ENCODE measurements around the gene OSCAR.

OSCAR gene

DNA sequence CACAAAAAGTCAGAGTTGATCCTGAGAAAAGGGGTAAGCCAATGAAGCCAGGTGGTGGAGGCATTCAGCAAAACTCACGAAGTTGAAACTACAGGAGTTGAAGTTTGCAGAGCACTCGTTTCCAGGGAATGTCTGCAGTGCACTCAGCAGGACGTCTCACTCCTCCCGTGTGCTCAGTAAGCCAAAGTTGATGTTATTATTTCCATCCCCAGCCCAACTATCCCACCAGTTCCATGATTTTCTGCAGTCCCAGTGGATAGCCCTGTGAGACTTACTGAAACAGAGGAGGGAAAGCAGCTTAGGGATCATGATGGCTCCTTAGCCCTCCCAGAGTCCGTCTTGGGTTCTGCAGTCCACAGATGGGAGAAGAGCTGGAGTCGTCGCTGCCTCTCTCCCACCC lies 19.6 kb downstream of the OSCAR start, which contains the start of gene TARM1:
Gene TARM1, minus strand, starts transcription at position 334 of the 400 bp plus-strand sequence. Its CDS starts 25 bp downstream, at position 309.
- no peak for DNase-seq

DNA sequence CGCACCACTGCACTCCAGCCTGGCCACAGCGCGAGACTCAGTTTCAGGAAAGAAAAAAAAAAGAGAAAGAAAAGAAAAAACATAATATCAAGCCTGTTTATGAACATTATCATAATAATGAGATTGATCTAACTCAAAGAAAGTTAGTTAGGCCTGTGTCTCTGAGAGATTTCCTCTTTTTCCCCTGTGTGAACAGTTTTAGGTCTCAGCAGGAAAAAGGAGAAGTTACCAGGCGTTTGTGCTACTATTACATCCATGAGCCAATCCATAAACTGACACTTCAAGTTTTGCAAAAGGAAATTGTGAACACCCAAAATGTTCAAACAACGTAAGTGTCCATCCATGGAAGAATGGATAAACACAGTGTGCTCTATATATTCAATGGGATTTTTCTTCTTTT lies 23.3 kb downstream of the OSCAR start:
- no peak for DNase-seq

DNA sequence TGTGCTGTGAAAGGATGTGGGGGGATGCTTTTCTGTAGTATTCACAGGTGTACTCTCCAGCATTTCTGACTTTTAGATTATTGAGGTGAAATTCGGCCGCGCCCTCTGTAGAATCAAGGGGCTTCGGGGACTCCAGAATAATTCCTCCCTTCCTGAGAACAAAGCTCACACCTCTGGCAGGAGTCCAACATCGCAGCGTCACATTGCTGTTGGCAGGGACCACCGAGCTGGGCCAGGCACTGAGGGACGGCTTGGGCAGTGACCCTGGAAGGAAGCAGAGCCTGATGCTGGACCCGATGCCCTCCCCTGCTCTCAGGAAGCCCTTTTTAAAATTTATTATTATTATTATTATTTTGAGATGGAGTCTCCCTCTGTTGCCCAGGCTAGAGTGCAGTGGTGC lies 25.8 kb downstream of the OSCAR start:
- no peak for DNase-seq

DNA sequence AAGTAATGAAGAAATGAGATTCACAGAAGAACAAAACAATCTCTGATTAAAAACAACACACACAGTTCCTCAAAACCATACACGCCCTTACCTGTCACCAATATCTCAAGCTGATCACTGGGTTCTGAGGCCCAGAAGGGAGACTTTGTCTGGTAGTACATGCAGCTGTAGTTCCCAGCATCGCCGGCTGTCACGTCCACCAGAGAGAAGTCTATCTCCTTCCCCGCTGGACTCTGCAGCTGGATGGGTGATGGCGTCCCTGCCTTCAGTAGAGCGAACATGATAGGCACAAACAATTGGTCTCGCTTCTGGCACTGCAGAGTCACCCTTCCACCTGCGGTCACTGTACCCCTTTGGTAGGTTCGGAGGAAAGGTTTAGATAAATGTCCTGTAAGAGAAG lies 26.8 kb downstream of the OSCAR start:
- no peak for DNase-seq

DNA sequence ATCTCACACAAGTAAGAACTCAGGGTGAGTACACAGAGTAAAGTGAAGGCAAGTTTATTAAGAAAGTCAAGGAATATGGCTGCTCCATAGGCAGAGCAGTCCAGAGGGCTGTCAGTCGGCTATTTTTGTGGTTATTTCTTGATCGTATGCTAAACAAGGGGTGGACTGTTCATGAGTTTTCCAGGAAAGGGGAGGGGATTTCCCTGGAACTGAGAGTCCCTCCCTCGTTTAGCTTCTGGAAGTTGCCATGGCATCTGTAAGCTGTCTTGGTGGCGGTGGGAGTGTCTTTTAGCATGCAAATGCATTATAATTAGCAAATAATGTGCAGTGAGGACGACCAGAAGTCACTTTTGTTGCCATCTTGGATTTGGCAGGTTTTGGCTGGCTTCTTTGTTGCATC lies 31.1 kb downstream of the OSCAR start:
- DNase-seq = no peak

DNA sequence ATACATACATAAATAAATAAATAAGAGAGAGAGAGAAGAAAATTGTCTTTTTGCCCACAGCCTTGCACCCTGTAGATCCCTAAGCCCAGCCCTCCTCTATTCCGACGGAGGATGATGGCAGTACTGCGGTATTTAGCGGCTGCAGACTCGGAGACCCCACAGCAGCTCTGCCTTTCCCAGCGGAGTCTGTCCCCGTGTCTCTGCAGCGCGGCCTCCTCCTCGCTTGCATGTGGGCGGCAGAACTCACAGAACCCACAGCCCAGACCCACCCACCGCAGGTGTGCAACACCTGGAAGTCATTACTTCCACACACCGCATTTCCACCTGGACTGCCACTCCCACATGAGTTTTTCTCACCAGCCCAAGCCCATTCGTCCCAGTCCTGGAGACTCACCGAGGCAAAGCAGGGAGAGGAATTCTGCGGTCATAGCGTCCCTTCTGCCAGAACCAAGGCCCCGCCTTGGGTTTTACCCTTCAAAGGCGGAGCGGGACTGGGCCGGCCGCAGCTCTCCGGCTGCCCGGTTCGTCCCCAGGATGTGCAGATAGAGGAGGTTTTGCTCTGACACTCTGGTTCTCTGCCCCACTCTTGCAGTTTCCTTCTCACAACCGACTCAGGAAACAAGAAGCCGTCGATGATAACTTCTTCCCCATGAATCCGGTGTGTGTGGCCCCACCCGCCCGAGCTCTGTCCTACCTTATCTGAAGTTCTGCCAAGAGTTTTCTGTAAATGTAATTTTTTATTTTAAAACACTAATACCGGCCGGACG lies 37.1 kb downstream of the OSCAR start, which contains the start of gene VSTM1:
Gene VSTM1, minus strand, starts transcription at position 548 of the 767 bp plus-strand sequence. Its CDS starts 120 bp downstream, at position 428.
- no peak for DNase-seq

DNA sequence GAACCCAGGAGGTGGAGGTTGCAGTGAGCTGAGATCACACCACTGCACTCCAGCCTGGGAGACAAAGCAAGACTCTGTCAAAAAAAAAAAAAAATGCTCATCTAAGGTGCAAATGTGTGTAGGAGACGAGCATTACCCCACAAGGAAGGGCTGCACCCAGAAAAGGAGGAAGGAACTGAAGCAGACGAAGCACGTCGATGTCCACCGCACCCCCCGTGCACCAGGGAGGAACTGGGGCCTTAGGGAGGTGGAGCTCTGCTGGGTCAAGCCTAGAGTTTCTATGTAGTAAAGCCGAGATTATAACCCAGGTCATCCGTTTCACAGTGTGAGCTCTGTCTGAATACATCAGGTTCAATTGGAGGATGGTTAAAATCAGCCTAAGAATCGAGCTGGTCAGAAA lies 38.0 kb downstream of the OSCAR start:
- no peak for DNase-seq

DNA sequence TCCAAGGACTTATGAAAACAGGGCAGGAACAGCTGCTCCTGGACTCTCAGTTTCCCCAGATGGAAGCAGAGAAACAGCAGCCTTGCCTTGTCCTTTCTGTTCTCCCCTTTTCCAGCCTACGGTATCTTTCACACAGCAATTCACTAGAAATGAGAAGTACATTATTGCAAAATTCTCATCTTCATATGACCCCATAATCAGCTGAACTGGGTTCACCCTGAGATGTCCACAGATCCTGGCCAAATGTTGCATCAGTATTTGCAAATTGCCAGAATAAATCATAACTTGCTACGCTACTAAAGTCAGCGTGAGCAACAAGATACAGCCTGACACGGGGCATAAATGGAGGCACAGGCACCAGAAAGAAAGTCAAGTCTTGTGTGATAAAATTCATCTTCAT lies 53.0 kb downstream of the OSCAR start:
- no peak for DNase-seq

DNA sequence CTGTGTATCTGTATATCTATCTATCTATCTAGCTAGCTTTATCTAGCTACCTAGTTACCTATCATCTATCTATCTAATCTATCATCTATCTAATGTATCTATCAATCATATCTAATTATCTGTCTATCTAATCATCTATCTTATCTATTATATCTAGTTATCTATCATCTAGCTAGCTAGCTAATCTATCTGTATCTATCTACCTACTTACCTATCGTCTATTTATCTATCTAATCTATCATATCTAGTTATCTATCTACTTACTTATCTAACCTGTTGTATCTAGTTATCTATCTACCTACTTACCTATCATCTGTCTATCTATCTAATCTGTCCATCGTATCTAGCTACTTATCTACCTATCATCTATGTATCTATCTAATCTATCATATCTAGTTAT lies 54.8 kb downstream of the OSCAR start:
- no peak for DNase-seq

Measured in NCI-H146 (cell line).